Stimulated activated CD8-positive, alpha-beta memory T cell treated with anti-CD3 and anti-CD28 coated beads, Interleukin-4, amount 100 ng/mL, for 1 hour (primary cell): Measurements from ENCODE around the gene CAPN2.

ENCODE experiments used
- DNase-seq, 2 donors: peaks; one replicate each; pipeline ENCODE4 v3.0.0-alpha.2; 2020; ENCODE audit warnings: low read depth in 2 of 2, low spot score in 1 of 2

CAPN2 gene

GRCh38 chr1:223702735-223703667, 9.3 kb upstream of the CAPN2 start:
- no peak for DNase-seq

- DNase-seq, result no peak
Observed at GRCh38 chr1:223703668-223704013, 8.7 kb upstream of the CAPN2 start.

- no peak for DNase-seq
Observed at GRCh38 chr1:223704921-223705878, 7.1 kb upstream of the CAPN2 start.

GRCh38 chr1:223706077-223706973, 6.0 kb upstream of the CAPN2 start:
- no peak for DNase-seq

- DNase-seq, result no peak
Observed at GRCh38 chr1:223707256-223708000, 4.9 kb upstream of the CAPN2 start.

GRCh38 chr1:223708001-223708359, 4.4 kb upstream of the CAPN2 start:
- no peak for DNase-seq

- no peak for DNase-seq
Observed at GRCh38 chr1:223708651-223709268, 3.6 kb upstream of the CAPN2 start.

GRCh38 chr1:223709598-223709997, 2.7 kb upstream of the CAPN2 start:
- DNase-seq, result no peak

GRCh38 chr1:223710179-223711133, 1.9 kb upstream of the CAPN2 start:
- DNase-seq, result no peak

- DNase-seq, result no peak
Observed at GRCh38 chr1:223711173-223711572, 1.2 kb upstream of the CAPN2 start.

GRCh38 chr1:223711747-223712193, 569 bp upstream of the CAPN2 start:
- DNase-seq, result no peak

- peak in 1 of 2 donors; percentile 17 for DNase-seq
Observed at GRCh38 chr1:223712850-223713474, 623 bp downstream of the CAPN2 start.

GRCh38 chr1:223713546-223714420, 1.4 kb downstream of the CAPN2 start:
- DNase-seq, result no peak

GRCh38 chr1:223714421-223714724, 2.0 kb downstream of the CAPN2 start:
- DNase-seq, result no peak

- no peak for DNase-seq
Observed at GRCh38 chr1:223714849-223715603, 2.7 kb downstream of the CAPN2 start.

- DNase-seq, result no peak
Observed at GRCh38 chr1:223715604-223716172, 3.3 kb downstream of the CAPN2 start.
